NCI-H187 (cell line): Measurements from ENCODE around the gene MRPS31.
"Not testable (repeated sequence)": the region's sequence is repeated elsewhere in the genome, so short reads cannot be mapped to it uniquely, and the experiment has no call there.

ENCODE experiments used
- DNase-seq, 2 experiments: peaks; one replicate each; lab custom pipeline; 2025; lab: John Stamatoyannopoulos, UW

The MRPS31 gene

GRCh38 chr13:40762849-40763248 lies 8.1 kb downstream of the MRPS31 start:
- DNase-seq, result no peak

GRCh38 chr13:40758811-40759210 lies 12.2 kb downstream of the MRPS31 start:
- no peak for DNase-seq

- DNase-seq, result no peak
Measured at GRCh38 chr13:40756042-40756441, 14.9 kb downstream of the MRPS31 start.

GRCh38 chr13:40755082-40755700 lies 15.8 kb downstream of the MRPS31 start:
- DNase-seq, result no peak

GRCh38 chr13:40749327-40749726 lies 21.7 kb downstream of the MRPS31 start:
- no peak for DNase-seq

- DNase-seq, result not testable (repeated sequence)
Measured at GRCh38 chr13:40735232-40735548, 35.8 kb downstream of the MRPS31 start.

- DNase-seq, result peak in 1 of 2 experiments; percentile 6
Measured at GRCh38 chr13:40734536-40735231, 36.3 kb downstream of the MRPS31 start.

GRCh38 chr13:40732658-40733057 lies 38.3 kb downstream of the MRPS31 start:
- no peak for DNase-seq

- DNase-seq, result no peak
Measured at GRCh38 chr13:40728595-40728994, 42.4 kb downstream of the MRPS31 start.

GRCh38 chr13:40714433-40714832 lies 56.6 kb downstream of the MRPS31 start:
- not testable (repeated sequence) for DNase-seq

GRCh38 chr13:40706439-40706838 lies 64.6 kb downstream of the MRPS31 start:
- no peak for DNase-seq

GRCh38 chr13:40697711-40698110 lies 73.3 kb downstream of the MRPS31 start:
- no peak for DNase-seq

GRCh38 chr13:40694426-40694825 lies 76.6 kb downstream of the MRPS31 start:
- no peak for DNase-seq

GRCh38 chr13:40692946-40693345 lies 78.0 kb downstream of the MRPS31 start:
- DNase-seq, result no peak

- no peak for DNase-seq
Measured at GRCh38 chr13:40688781-40689180, 82.2 kb downstream of the MRPS31 start.

- no peak for DNase-seq
Measured at GRCh38 chr13:40682449-40683240, 88.3 kb downstream of the MRPS31 start.

- no peak for DNase-seq
Measured at GRCh38 chr13:40681341-40682146, 89.4 kb downstream of the MRPS31 start.

- no peak for DNase-seq
Measured at GRCh38 chr13:40680659-40681323, 90.2 kb downstream of the MRPS31 start.

GRCh38 chr13:40679480-40679985 lies 91.5 kb downstream of the MRPS31 start:
- DNase-seq, result no peak
